IMR-90 (cell line): ENCODE data around the gene CHRNB1. TPM values are rescaled to one million over a fixed set of nuclear protein-coding genes. Genes with fewer than 3 reads are reported as not detected.

ENCODE experiments used
- ATAC-seq: fragments of 200-7000 bp; cut with Tn5 transposase; 2 replicates; pipeline ENCODE4 v1.9.1; 2020; ENCODE audit warnings: low read depth, mild to moderate bottlenecking, moderate library complexity
- BruUV-seq: library from RNA; stranded (reverse); fragments of 400-500 nt; replicated peaks from 2 replicates; lab custom pipeline; 2021; lab: Mats Ljungman, UMichigan
- CTCF ChIA-PET: fragments of 300-600 bp; formaldehyde crosslinking; extraction: SDS; loops from one replicate; lab custom pipeline; 2021; ENCODE audit warnings: antibody characterized with exemption; lab: Yijun Ruan, JAX
- POLR2A ChIA-PET: fragments of 300-600 bp; sonication (Branson Sonifier 250); formaldehyde crosslinking; loops from one replicate; lab custom pipeline; 2022; ENCODE audit warnings: antibody characterized with exemption; ENCODE audit not compliant: unreplicated experiment; lab: Charles Lee
- DNase-seq: peaks from one replicate; pipeline ENCODE4 v3.0.0; 2013
- H2AFZ ChIP-seq: replicated peaks from 2 replicates; pipeline ENCODE3; 2013; ENCODE audit warnings: low read length, mild to moderate bottlenecking; ENCODE audit not compliant: poor library complexity
- H2AK5ac ChIP-seq: 2 replicates; pipeline ENCODE4 v1.6.1; 2013; ENCODE audit warnings: low read depth, low read length, inconsistent platforms
- H2AK9ac ChIP-seq: replicated peaks from 2 replicates; pipeline ENCODE3; 2013; ENCODE audit warnings: mild to moderate bottlenecking, low read depth, low read length, moderate library complexity; ENCODE audit not compliant: poor library complexity
- H2BK120ac ChIP-seq: 2 replicates; pipeline ENCODE4 v1.6.1; 2013; ENCODE audit warnings: low read depth, low read length, inconsistent platforms
- H2BK15ac ChIP-seq: 3 replicates; pipeline ENCODE4 v1.6.1; 2013; ENCODE audit warnings: low read depth, low read length, inconsistent platforms
- H2BK20ac ChIP-seq: 2 replicates; pipeline ENCODE4 v1.6.1; 2013; ENCODE audit warnings: low read depth, mild to moderate bottlenecking, inconsistent platforms, low read length, moderate library complexity
- H2BK5ac ChIP-seq: 2 replicates; pipeline ENCODE4 v1.6.1; 2013; ENCODE audit warnings: mild to moderate bottlenecking, low read depth, low read length, inconsistent platforms; ENCODE audit not compliant: poor library complexity, severe bottlenecking
- H3K14ac ChIP-seq: replicated peaks from 2 replicates; pipeline ENCODE4 v1.6.1; 2013; ENCODE audit warnings: low read depth, low read length, inconsistent platforms
- H3K18ac ChIP-seq: 2 replicates; pipeline ENCODE4 v1.6.1; 2013; ENCODE audit warnings: low read depth, low read length, control low read depth
- H3K23ac ChIP-seq: 2 replicates; pipeline ENCODE4 v1.6.1; 2013; ENCODE audit warnings: low read depth, low read length, inconsistent platforms
- H3K27ac ChIP-seq: 2 replicates; pipeline ENCODE4 v1.5.1; 2013; ENCODE audit warnings: mild to moderate bottlenecking, control low read depth, low read length; ENCODE audit not compliant: insufficient read depth
- H3K27me3 ChIP-seq: 2 replicates; pipeline ENCODE4 v1.6.1; 2013; ENCODE audit warnings: low read length; ENCODE audit not compliant: control insufficient read depth, insufficient read depth
- H3K36me3 ChIP-seq: 2 replicates; pipeline ENCODE4 v1.6.1; 2013; ENCODE audit warnings: low read length, mixed read lengths; ENCODE audit not compliant: control insufficient read depth, insufficient read depth
- H3K4ac ChIP-seq: 2 replicates; pipeline ENCODE4 v1.6.1; 2013; ENCODE audit warnings: low read depth, low read length, inconsistent platforms
- H3K4me1 ChIP-seq: 2 replicates; pipeline ENCODE4 v1.6.1; 2013; ENCODE audit warnings: low read length, mixed read lengths; ENCODE audit not compliant: control insufficient read depth, insufficient read depth
- H3K4me2 ChIP-seq: 2 replicates; pipeline ENCODE4 v1.6.1; 2013; ENCODE audit warnings: low read depth, mild to moderate bottlenecking, control low read depth, low read length, moderate library complexity
- H3K4me3 ChIP-seq: 2 replicates; pipeline ENCODE4 v1.5.1; 2013; ENCODE audit warnings: low read depth, mild to moderate bottlenecking, control low read depth, low read length, moderate library complexity; ENCODE audit not compliant: insufficient read depth
- H3K56ac ChIP-seq: 2 replicates; pipeline ENCODE4 v1.6.1; 2013; ENCODE audit warnings: low read length, inconsistent platforms; ENCODE audit not compliant: insufficient read depth; ENCODE audit errors: extremely low read depth
- H3K79me1 ChIP-seq, 2 experiments: 2 replicates each; pipeline ENCODE4 v1.6.1; 2013; ENCODE audit warnings: low read length in 2 of 2, inconsistent platforms in 1 of 2, low read depth in 1 of 2
- H3K9ac ChIP-seq: 2 replicates; pipeline ENCODE4 v1.6.1; 2013; ENCODE audit warnings: low read depth, low read length, control low read depth
- H3K9me1 ChIP-seq: 2 replicates; pipeline ENCODE4 v1.6.1; 2013; ENCODE audit warnings: low read length, inconsistent platforms; ENCODE audit not compliant: insufficient read depth
- H3K9me3 ChIP-seq: 2 replicates; pipeline ENCODE4 v1.6.1; 2013; ENCODE audit warnings: low read length; ENCODE audit not compliant: control insufficient read depth, insufficient read depth
- H4K20me1 ChIP-seq: 2 replicates; pipeline ENCODE4 v1.6.1; 2013; ENCODE audit warnings: low read length, inconsistent platforms; ENCODE audit not compliant: insufficient read depth
- H4K5ac ChIP-seq: 2 replicates; pipeline ENCODE4 v1.6.1; 2013; ENCODE audit warnings: mild to moderate bottlenecking, low read depth, low read length, control low read depth
- H4K8ac ChIP-seq, 2 experiments: 2 replicates each; pipeline ENCODE4 v1.6.1; 2013; ENCODE audit warnings: low read depth in 2 of 2, low read length in 2 of 2, control low read depth in 1 of 2, inconsistent platforms in 1 of 2
- H4K91ac ChIP-seq: 2 replicates; pipeline ENCODE4 v1.6.1; 2013; ENCODE audit warnings: low read depth, low read length, inconsistent platforms; ENCODE audit not compliant: insufficient read depth
- BHLHE40 ChIP-seq: fragments of 150-350 bp; IDR thresholded peaks from 2 replicates; pipeline ENCODE4 v1.6.1; 2016; ENCODE audit warnings: mild to moderate bottlenecking, low read depth, low read length
- CEBPB ChIP-seq: IDR thresholded peaks from 2 replicates; pipeline ENCODE4 v1.6.1; 2012; ENCODE audit warnings: low read depth, low read length, improper control_type of control experiment
- CHD1 ChIP-seq: IDR thresholded peaks from 2 replicates; pipeline ENCODE4 v1.6.1; 2012; ENCODE audit warnings: low read depth, low read length, improper control_type of control experiment
- FOS ChIP-seq: fragments of 150-350 bp; IDR thresholded peaks from 2 replicates; pipeline ENCODE4 v1.6.1; 2016; ENCODE audit warnings: low read depth, low read length
- MAFK ChIP-seq: IDR thresholded peaks from 2 replicates; pipeline ENCODE4 v1.6.1; 2012; ENCODE audit warnings: low read depth, low read length, improper control_type of control experiment
- MAZ ChIP-seq: IDR thresholded peaks from 2 replicates; pipeline ENCODE4 v1.6.1; 2012; ENCODE audit warnings: low read depth, mild to moderate bottlenecking, low read length, improper control_type of control experiment, moderate library complexity, borderline replicate concordance
- MXI1 ChIP-seq: IDR thresholded peaks from 2 replicates; pipeline ENCODE4 v1.6.1; 2012; ENCODE audit warnings: low read depth, mild to moderate bottlenecking, low read length, moderate library complexity, borderline replicate concordance
- POLR2A ChIP-seq: IDR thresholded peaks from 2 replicates; pipeline ENCODE4 v1.6.1; 2012; ENCODE audit warnings: mild to moderate bottlenecking, low read depth, low read length
- RAD21 ChIP-seq: IDR thresholded peaks from 2 replicates; pipeline ENCODE4 v1.6.1; 2012; ENCODE audit warnings: low read length, improper control_type of control experiment
- RFX5 ChIP-seq: IDR thresholded peaks from 2 replicates; pipeline ENCODE4 v1.8.0; 2012; ENCODE audit warnings: low read depth, mild to moderate bottlenecking, low read length, moderate library complexity
- SMC3 ChIP-seq: fragments of 150-350 bp; IDR thresholded peaks from 2 replicates; pipeline ENCODE4 v1.6.1; 2016; ENCODE audit warnings: low read depth, mild to moderate bottlenecking, antibody characterized with exemption, low read length, moderate library complexity
- WGBS, 2 experiments: methylation state at CpG; one replicate each; pipeline versions ENCODE4 v1.1.5 to v1.1.7; 2013; ENCODE audit warnings: missing lambda C conversion rate in 2 of 2; ENCODE audit not compliant: insufficient read length in 1 of 2; ENCODE audit errors: extremely low coverage in 2 of 2; 5-methylcytosine and 5-hydroxymethylcytosine counted together
- dilution Hi-C: fragments of 300-500 bp; cut with HindIII; formaldehyde crosslinking; loops from one replicate; pipeline ENCODE4 v1.14.3; 2018; ENCODE audit warnings: low sequenced_read_pairs; ENCODE audit not compliant: unreplicated experiment
- in situ Hi-C: fragments of 300-500 bp; cut with MboI; formaldehyde crosslinking; loops from 3 replicates; pipeline ENCODE4 v1.14.3; 2019; ENCODE audit warnings: low sequenced_read_pairs, inconsistent platforms, mixed read lengths
- intact Hi-C: fragments of 100-400 bp; cut with micrococcal nuclease; formaldehyde crosslinking; loops from 2 replicates; pipeline ENCODE4 v1.10.0; 2022
- polyA plus RNA-seq, 3 experiments: library from polyadenylated mRNA; depleted of rRNA; stranded (reverse); fragments of >200 nt; gene quantifications; 2 replicates each; pipeline ENCODE4 v1.2.3, GENCODE V29; 2012; ENCODE audit warnings: low replicate concordance in 1 of 3
- total RNA-seq: library from RNA; depleted of rRNA; stranded (reverse); fragments of >200 nt; gene quantifications from 2 replicates; pipeline ENCODE4 v1.2.3, GENCODE V29; 2012
- TF ChIP-seq, protein P1 (sequence below): fragments of 150-350 bp; IDR thresholded peaks from 2 replicates; pipeline ENCODE4 v1.6.1; 2016; ENCODE audit warnings: low read depth, mild to moderate bottlenecking, low read length, moderate library complexity, borderline replicate concordance
- TF ChIP-seq, protein P2 (sequence below): fragments of 150-350 bp; IDR thresholded peaks from 2 replicates; pipeline ENCODE4 v1.6.1; 2017; ENCODE audit warnings: mild to moderate bottlenecking, antibody characterized with exemption, low read length, low read depth

The CHRNB1 gene
- total and polyA plus RNA-seq, 2 of the 4 experiments (the other 2 are of a cell fraction), result 4.3 to 6.0 TPM

DNA sequence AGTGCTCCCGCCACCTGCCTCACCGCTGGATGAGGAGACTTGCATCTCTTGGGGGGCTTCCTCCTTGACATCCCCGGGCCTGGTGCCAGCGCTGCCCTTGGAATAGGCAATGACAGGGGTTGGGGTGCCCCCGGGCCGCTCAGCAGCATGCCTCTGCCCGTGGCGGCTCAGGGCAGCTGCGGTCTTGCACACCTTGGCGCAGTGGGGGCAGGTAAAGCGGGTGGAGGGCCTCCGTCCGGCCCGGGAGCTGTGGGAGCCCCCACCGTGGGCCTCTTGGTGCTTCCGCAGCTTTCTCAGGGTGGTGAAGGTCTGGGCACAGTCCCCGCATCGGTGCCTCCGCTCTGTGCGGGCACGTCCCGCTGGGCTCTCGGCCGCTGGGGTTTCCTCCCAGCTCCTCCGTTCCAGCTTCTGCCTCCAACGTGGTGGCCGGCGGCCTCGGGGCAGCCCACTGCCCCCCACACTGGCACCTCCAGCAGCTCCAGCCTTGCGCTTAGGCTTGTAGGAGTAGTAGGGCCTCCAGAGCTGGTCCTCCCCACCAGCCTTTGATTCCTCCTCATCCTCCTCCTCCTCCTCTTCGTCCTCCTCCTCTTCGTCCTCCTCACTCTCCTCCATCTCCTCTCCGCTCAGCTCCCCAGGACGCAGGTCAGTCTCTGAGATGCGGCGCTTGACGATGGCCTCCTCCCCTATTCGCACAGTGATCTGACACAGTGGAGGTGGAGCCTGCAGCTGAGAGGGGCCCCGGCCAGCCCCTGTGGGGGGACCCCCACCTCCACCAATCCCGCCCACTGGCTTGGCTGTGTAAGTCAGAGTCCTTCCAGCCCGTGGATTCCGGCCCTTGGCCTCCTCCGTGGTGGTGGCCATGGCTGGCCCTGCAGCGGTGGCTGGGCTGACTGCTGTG, 17.9 kb downstream of the CHRNB1 start (continued):
- TF ChIP-seq POLR2A, result no peak
- TF ChIP-seq FOS, result no peak
- no peak for TF ChIP-seq MAZ

DNA sequence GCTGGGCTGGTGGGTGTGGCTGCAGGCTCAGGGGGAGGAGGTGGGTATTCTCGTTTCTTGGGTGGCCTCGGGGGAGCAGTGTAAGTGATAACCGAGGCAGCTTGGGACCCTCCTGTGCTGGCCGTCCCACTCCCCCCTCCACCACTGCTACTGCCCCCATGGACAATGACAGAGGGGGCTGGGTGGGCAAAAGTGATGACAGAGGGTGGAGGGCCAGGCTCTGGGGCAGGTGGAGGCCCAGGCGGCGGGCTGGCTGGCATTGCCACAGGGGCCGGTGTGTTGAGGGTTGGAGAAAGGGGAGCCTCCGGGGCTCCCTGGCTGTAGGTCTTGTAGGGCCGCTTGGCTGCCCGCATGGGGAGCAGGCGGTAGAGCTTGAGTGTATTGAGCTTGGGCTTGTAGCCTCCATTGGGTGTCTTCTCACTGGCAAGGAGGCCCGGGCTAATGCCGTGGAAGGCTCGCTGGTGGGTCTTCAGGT, 18.5 kb downstream of the CHRNB1 start:
- DNase-seq, result no peak
- intact Hi-C loops (no loop called here), dilution Hi-C loops (no loop called here), in situ Hi-C loops (no loop called here)
- Histone ChIP-seq H3K4ac (no peak overlapping the region), H3K4me3 (no peak overlapping the region), H3K56ac (no peak overlapping the region), H2AK5ac (no peak overlapping the region), H2BK120ac (no peak overlapping the region), H3K18ac (no peak overlapping the region), H4K8ac (no peak overlapping the region), H3K79me1 (peaks cover 16 to 66% of the 10 kb centered on the region in 2 experiments; a peak in 3 of 4 replicates), H3K4me1 (peaks cover 6% of the 10 kb centered on the region; the same call in 1 of the 2 replicates), H2BK5ac (no peak overlapping the region), H2BK20ac (no peak overlapping the region), H3K23ac (no peak overlapping the region), H4K5ac (no peak overlapping the region), H3K9me3 (no peaks in the 10 kb centered on the region), H3K9me1 (peaks cover 14% of the 10 kb centered on the region), H4K20me1 (peaks cover 44% of the 10 kb centered on the region), H3K36me3 (peaks cover 46% of the 10 kb centered on the region), H3K9ac (no peak overlapping the region), H2AK9ac (no peak overlapping the region), H3K14ac (no peak overlapping the region), H3K27ac (no peak overlapping the region), H4K91ac (no peak overlapping the region), H2BK15ac (no peak overlapping the region), H3K27me3 (no peaks in the 10 kb centered on the region), H3K4me2 (no peak overlapping the region), H2AFZ (no peak overlapping the region)
- ATAC-seq, result no peak
- BruUV-seq, result no TSS peak
- ChIA-PET POLR2A (no interaction called here), CTCF (no interaction called here)
- WGBS, 2 experiments, result 92% methylated on average over 7 of the region's 14 CpGs; no CpG with 5 or more reads in 1 of the 2 experiments
- TF ChIP-seq CHD1, result no peak
- TF ChIP-seq, protein P1, sequence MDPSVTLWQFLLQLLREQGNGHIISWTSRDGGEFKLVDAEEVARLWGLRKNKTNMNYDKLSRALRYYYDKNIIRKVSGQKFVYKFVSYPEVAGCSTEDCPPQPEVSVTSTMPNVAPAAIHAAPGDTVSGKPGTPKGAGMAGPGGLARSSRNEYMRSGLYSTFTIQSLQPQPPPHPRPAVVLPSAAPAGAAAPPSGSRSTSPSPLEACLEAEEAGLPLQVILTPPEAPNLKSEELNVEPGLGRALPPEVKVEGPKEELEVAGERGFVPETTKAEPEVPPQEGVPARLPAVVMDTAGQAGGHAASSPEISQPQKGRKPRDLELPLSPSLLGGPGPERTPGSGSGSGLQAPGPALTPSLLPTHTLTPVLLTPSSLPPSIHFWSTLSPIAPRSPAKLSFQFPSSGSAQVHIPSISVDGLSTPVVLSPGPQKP, result no peak
- TF ChIP-seq FOS, result no peak
- no peak for TF ChIP-seq SMC3
- no peak for TF ChIP-seq CEBPB
- no peak for TF ChIP-seq MAZ
- no peak for TF ChIP-seq BHLHE40
- no peak for TF ChIP-seq MAFK
- no peak for TF ChIP-seq RFX5
- TF ChIP-seq MXI1, result no peak
- no peak for TF ChIP-seq RAD21
- TF ChIP-seq, protein P2, sequence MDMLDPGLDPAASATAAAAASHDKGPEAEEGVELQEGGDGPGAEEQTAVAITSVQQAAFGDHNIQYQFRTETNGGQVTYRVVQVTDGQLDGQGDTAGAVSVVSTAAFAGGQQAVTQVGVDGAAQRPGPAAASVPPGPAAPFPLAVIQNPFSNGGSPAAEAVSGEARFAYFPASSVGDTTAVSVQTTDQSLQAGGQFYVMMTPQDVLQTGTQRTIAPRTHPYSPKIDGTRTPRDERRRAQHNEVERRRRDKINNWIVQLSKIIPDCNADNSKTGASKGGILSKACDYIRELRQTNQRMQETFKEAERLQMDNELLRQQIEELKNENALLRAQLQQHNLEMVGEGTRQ, result no peak
- TF ChIP-seq POLR2A, result no peak
